Measurements from ENCODE around the gene H2BW2. TPM values are rescaled to one million over a fixed set of nuclear protein-coding genes. Genes with fewer than 3 reads are reported as not detected.

Gene H2BW2
- total and polyA plus RNA-seq, 2 of the 13 experiments (the other 11 are each of a cell fraction or from before 2014, with no cell fraction given), result not detected

DNA sequence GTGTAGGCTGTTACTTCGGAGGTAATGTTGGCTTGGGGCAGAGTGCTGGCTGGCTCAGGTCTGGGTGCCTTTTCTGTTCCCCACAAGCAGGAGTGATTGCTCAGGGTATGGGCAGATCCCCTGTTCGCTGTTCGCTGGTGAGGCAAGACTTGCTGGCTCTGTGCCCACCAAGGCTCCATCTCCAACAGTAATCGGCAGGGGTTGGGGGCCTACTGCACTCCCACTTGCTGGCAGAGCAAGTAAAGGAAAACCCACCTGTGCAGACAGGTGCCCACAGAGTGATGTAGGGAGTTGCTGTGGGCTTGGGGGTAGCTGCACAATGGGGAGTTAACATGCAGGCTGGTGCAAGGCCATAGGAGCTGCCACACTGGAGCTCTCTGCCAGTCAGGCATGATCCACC is 44.3 kb downstream of the H2BW2 start:
- no CpG with 5 or more reads among the region's 4 CpGs for WGBS (ENCODE audit: low lambda C conversion rate)
- no peak for DNase-seq (ENCODE audit: low spot score)
- ATAC-seq, result no peak
- H2AFZ ChIP-seq (ENCODE audit: low read length), result no peak overlapping the region
- no peak overlapping the region for H3K9ac ChIP-seq (ENCODE audit: insufficient read depth, low read depth, low read length)
- POLR2A ChIA-PET, result no interaction called here
- in situ Hi-C loops (cut with HindIII; ENCODE audit: extremely low pct_ligation_motif_present, low pct_unique_long_range_greater_than_20kb), result no loop called here
- no peak for FAIRE-seq
- no peaks in the 10 kb centered on the region for H3K36me3 ChIP-seq (replicated peaks in 1 of 2; ENCODE audit: control insufficient read depth in 1 of 2, insufficient read depth in 2 of 2, low read length in 2 of 2)
- no peak overlapping the region for H3K4me2 ChIP-seq (ENCODE audit: low read depth, low read length)
- H3K27me3 ChIP-seq (ENCODE audit: control insufficient read depth in 1 of 2, insufficient read depth in 2 of 2, low read length in 2 of 2), result no peaks in the 10 kb centered on the region
- H3K4me1 ChIP-seq (ENCODE audit: insufficient read depth, low read length), result no peaks in the 10 kb centered on the region
- CTCF ChIA-PET (ENCODE audit: low intra/inter-chr PET ratio, low total read pairs), result no interaction called here
- intact Hi-C loops (cut with micrococcal nuclease; ENCODE audit: unreplicated experiment), result no loop called here
- no peak overlapping the region for H3K4me3 ChIP-seq (replicated peaks in 1 of 3; ENCODE audit: insufficient read depth in 1 of 3, low read depth in 2 of 3, low read length in 3 of 3)
- TF ChIP-seq MXI1 (IDR thresholded peaks at IDR 0.05; ENCODE audit: borderline replicate concordance, low read depth, low read length) (no peak), TRIM24 (CRISPR knock-in tag; IDR thresholded peaks at IDR 0.05) (no peak), HNF4G (IDR thresholded peaks at IDR 0.05; ENCODE audit: borderline replicate concordance, low read depth, low read length) (no peak), HNF4G (CRISPR knock-in tag; IDR thresholded peaks at IDR 0.05; ENCODE audit: borderline replicate concordance, low read depth) (no peak), HNF4A (CRISPR knock-in tag; IDR thresholded peaks at IDR 0.05) (no peak), ZNF121 (CRISPR knock-in tag; IDR thresholded peaks at IDR 0.05) (no peak), NPAS2 (CRISPR knock-in tag; IDR thresholded peaks at IDR 0.05; ENCODE audit: borderline replicate concordance) (no peak), SAFB2 (CRISPR knock-in tag; IDR thresholded peaks at IDR 0.05; ENCODE audit: borderline replicate concordance, low read depth) (no peak), NR2F1 (CRISPR knock-in tag; IDR thresholded peaks at IDR 0.05) (no peak), ZNF770 (CRISPR knock-in tag; IDR thresholded peaks at IDR 0.05) (no peak), ZNF75D (CRISPR knock-in tag; IDR thresholded peaks at IDR 0.05; ENCODE audit: borderline replicate concordance) (no peak), ZNF775 (CRISPR knock-in tag; IDR thresholded peaks at IDR 0.05; ENCODE audit: borderline replicate concordance) (no peak), CEBPB (IDR thresholded peaks at IDR 0.05; ENCODE audit: borderline replicate concordance, low read depth, low read length) (no peak), ZNF333 (CRISPR knock-in tag; IDR thresholded peaks at IDR 0.05; ENCODE audit: borderline replicate concordance) (no peak)
- TF ChIP-seq, protein P1, sequence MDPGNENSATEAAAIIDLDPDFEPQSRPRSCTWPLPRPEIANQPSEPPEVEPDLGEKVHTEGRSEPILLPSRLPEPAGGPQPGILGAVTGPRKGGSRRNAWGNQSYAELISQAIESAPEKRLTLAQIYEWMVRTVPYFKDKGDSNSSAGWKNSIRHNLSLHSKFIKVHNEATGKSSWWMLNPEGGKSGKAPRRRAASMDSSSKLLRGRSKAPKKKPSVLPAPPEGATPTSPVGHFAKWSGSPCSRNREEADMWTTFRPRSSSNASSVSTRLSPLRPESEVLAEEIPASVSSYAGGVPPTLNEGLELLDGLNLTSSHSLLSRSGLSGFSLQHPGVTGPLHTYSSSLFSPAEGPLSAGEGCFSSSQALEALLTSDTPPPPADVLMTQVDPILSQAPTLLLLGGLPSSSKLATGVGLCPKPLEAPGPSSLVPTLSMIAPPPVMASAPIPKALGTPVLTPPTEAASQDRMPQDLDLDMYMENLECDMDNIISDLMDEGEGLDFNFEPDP (CRISPR knock-in tag; conservative IDR thresholded peaks at IDR 0.05), result no peak
- TF ChIP-seq, protein P2, sequence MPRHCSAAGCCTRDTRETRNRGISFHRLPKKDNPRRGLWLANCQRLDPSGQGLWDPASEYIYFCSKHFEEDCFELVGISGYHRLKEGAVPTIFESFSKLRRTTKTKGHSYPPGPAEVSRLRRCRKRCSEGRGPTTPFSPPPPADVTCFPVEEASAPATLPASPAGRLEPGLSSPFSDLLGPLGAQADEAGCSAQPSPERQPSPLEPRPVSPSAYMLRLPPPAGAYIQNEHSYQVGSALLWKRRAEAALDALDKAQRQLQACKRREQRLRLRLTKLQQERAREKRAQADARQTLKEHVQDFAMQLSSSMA (CRISPR knock-in tag; IDR thresholded peaks at IDR 0.05), result no peak
- no peak overlapping the region for H3K27ac ChIP-seq (ENCODE audit: extremely low read length, insufficient read depth, low read length)
- no TSS peak for BruUV-seq (replicated peaks)
- H3K9me3 ChIP-seq (ENCODE audit: low read length), result no peaks in the 10 kb centered on the region
- H3K79me2 ChIP-seq (ENCODE audit: insufficient read depth, low read length), result no peaks in the 10 kb centered on the region
- no peaks in the 10 kb centered on the region for H4K20me1 ChIP-seq (ENCODE audit: insufficient read depth, low read length)
